Kidney epithelial cell (primary cell): ENCODE measurements around the gene DNAJC16. TPM values are rescaled to one million over a fixed set of nuclear protein-coding genes. Genes with fewer than 3 reads are reported as not detected.

ENCODE experiments used
- DNase-seq: peaks from one replicate; pipeline ENCODE4 v3.0.0-alpha.2; 2010; ENCODE audit warnings: low read depth
- H3K27me3 ChIP-seq: 2 replicates; pipeline ENCODE4 v1.6.0; 2011; ENCODE audit warnings: low read length; ENCODE audit not compliant: control insufficient read depth, insufficient read depth
- H3K36me3 ChIP-seq: 2 replicates; pipeline ENCODE4 v1.5.1; 2011; ENCODE audit warnings: low read length; ENCODE audit not compliant: control insufficient read depth, insufficient read depth
- H3K4me3 ChIP-seq: 2 replicates; pipeline ENCODE4 v1.5.1; 2011; ENCODE audit warnings: low read depth, mild to moderate bottlenecking, control low read depth, low read length
- total RNA-seq: library from RNA; depleted of rRNA; stranded (reverse); fragments of >200 nt; gene quantifications from 2 replicates; pipeline ENCODE4 v1.2.3, GENCODE V29; 2015
- TF ChIP-seq, protein P1 (sequence below): IDR thresholded peaks from 2 replicates; pipeline ENCODE4 v1.5.1; 2011; ENCODE audit warnings: mild to moderate bottlenecking, moderate library complexity, low read length, control low read depth, inconsistent platforms; ENCODE audit not compliant: insufficient read depth, poor library complexity, severe bottlenecking

DNAJC16 gene
- total RNA-seq, 1 donor from 2014 or later, result 31.7 TPM

DNA sequence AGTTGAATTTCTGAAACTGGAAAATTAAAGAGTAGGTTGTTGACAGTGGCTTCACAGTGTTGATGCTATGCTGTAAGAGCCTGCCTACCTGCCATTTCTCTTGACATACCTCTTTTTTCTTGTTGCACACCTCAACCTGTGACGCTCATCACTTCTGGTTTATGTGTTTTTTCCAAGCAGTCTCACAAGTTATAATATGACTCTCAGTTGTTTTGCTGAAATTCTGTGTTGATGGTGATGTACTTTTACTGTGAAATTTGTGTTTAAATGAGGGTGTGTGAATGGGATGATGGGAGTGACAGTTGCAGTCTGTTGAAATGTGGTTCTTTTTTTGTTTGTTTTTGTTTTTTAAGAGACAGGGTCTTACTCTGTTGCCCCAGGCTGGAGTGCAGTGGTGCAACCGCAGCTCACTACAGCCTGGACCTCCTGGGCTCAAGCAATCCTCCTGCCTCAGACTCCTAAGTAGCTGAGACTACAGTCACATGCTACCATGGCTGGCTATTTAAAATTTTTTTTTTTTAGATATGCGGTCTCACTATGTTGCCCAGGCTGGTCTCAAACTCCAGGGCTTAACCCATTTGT lies 97.6 kb downstream of the DNAJC16 start:
- TF ChIP-seq, protein P1, sequence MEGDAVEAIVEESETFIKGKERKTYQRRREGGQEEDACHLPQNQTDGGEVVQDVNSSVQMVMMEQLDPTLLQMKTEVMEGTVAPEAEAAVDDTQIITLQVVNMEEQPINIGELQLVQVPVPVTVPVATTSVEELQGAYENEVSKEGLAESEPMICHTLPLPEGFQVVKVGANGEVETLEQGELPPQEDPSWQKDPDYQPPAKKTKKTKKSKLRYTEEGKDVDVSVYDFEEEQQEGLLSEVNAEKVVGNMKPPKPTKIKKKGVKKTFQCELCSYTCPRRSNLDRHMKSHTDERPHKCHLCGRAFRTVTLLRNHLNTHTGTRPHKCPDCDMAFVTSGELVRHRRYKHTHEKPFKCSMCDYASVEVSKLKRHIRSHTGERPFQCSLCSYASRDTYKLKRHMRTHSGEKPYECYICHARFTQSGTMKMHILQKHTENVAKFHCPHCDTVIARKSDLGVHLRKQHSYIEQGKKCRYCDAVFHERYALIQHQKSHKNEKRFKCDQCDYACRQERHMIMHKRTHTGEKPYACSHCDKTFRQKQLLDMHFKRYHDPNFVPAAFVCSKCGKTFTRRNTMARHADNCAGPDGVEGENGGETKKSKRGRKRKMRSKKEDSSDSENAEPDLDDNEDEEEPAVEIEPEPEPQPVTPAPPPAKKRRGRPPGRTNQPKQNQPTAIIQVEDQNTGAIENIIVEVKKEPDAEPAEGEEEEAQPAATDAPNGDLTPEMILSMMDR, result no peak
- no peaks in the 10 kb centered on the region for H3K27me3 ChIP-seq
- H3K36me3 ChIP-seq, result no peaks in the 10 kb centered on the region
- H3K4me3 ChIP-seq, result no peak overlapping the region
- no peak for DNase-seq

DNA sequence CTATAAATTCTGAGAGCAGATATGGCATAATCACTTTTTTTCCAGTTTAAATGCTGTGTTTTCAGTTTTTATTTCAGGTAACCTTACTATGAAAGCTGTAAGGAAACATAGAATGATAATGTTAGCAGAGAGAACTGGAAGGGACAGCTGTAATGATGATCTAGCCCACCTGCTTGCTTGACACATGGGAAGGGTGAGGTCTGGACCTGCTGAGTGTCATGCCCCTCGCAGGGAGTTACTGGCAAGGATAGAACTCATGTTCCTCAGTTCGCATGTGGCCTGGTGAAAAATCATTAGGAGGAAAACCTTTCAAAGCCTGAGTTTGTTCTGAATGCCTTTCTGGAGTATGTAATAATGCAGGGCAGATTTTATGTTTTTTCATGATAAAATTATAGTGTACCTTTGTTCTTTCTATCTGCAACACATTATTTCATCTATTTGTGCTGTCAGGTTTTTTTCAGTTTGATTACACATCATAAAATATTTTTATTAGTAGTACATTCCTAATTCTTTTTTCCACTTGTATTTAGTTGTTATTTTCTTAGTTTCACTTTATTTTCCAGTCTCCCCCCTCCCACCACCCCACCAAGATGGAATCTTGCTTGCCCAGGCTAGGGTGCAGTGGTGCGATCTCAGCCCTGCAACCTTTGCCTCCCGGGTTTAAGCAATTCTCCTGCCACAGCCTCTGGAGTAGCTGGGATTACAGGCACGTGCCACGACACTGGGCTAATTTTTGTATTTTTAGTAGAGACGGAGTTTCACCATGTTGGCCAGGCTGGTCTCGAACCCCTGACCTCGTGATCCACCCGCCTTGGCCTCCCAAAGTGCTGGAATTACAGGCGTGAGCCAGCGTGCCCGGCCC lies 98.6 kb downstream of the DNAJC16 start:
- no peak overlapping the region for H3K4me3 ChIP-seq
- TF ChIP-seq, protein P1, result no peak
- H3K27me3 ChIP-seq, result no peaks in the 10 kb centered on the region
- H3K36me3 ChIP-seq, result no peaks in the 10 kb centered on the region
- DNase-seq, result no peak

Other genes with a start within 250 kb of the DNAJC16 start
- 54.6 and 63.3 TPM in 2 replicates for gene EFHD2, start 117.0 kb upstream of the DNAJC16 start, total RNA-seq
- gene CTRC, start 88.4 kb upstream of the DNAJC16 start, total RNA-seq, result not detected in 2 replicates
- not detected in 2 replicates for gene CELA2A, start 70.1 kb upstream of the DNAJC16 start, total RNA-seq
- gene CELA2B, start 50.7 kb upstream of the DNAJC16 start, total RNA-seq, result not detected in 2 replicates
- gene CASP9, start 2.6 kb upstream of the DNAJC16 start, total RNA-seq, result 14.0 and 22.7 TPM in 2 replicates
- gene AGMAT, start 58.2 kb downstream of the DNAJC16 start, total RNA-seq, result 0.75 and 0.96 TPM in 2 replicates
- 16.9 TPM in 2 replicates for gene DDI2, start 90.6 kb downstream of the DNAJC16 start, total RNA-seq
- 52.1 and 73.3 TPM in 2 replicates for gene PLEKHM2, start 157.5 kb downstream of the DNAJC16 start, total RNA-seq
- 0.25 and 0.34 TPM in 2 replicates for gene SLC25A34, start 209.4 kb downstream of the DNAJC16 start, total RNA-seq
- gene TMEM82, start 215.7 kb downstream of the DNAJC16 start, total RNA-seq, result not detected in 2 replicates
- 364 and 458 TPM in 2 replicates for gene FBLIM1, start 231.9 kb downstream of the DNAJC16 start, total RNA-seq